ENCODE data around the gene EGF. TPM values are rescaled to one million over a fixed set of nuclear protein-coding genes. Genes with fewer than 3 reads are reported as not detected.

The EGF gene
- total RNA-seq, 1 donor from 2014 or later: 25.5 TPM

GRCh38 chr4:109915385-109916026 lies 2.8 kb downstream of the EGF start:
- Mint-ChIP-seq H3K4me1 (ENCODE audit: unreplicated experiment) (peaks cover 20% of the 10 kb centered on the region), H3K4me3 (peak overlapping the region; percentile 83), H3K9me3 (peaks cover 5% of the 10 kb centered on the region), H3K27me3 (no peaks in the 10 kb centered on the region), H3K27ac (peak overlapping the region; percentile 40), H3K36me3 (no peaks in the 10 kb centered on the region)
- TF ChIP-seq CTCF (conservative IDR thresholded peaks at IDR 0.05): no peak
- no peak for DNase-seq (ENCODE audit: extremely low spot score, unreplicated experiment)

- peaks cover 5% of the 10 kb centered on the region for H3K9me3 Mint-ChIP-seq
- H3K36me3 Mint-ChIP-seq: no peaks in the 10 kb centered on the region
- peak overlapping the region; percentile 83 for H3K4me3 Mint-ChIP-seq
- no peak for TF ChIP-seq CTCF (conservative IDR thresholded peaks at IDR 0.05)
- H3K27me3 Mint-ChIP-seq: no peaks in the 10 kb centered on the region
- H3K27ac Mint-ChIP-seq: peak overlapping the region; percentile 40
- no peak for DNase-seq (ENCODE audit: extremely low spot score, unreplicated experiment)
- H3K4me1 Mint-ChIP-seq (ENCODE audit: unreplicated experiment): peaks cover 24% of the 10 kb centered on the region
These were observed 3.3 kb downstream of the EGF start for GRCh38 chr4:109916027-109916409.

DNA sequence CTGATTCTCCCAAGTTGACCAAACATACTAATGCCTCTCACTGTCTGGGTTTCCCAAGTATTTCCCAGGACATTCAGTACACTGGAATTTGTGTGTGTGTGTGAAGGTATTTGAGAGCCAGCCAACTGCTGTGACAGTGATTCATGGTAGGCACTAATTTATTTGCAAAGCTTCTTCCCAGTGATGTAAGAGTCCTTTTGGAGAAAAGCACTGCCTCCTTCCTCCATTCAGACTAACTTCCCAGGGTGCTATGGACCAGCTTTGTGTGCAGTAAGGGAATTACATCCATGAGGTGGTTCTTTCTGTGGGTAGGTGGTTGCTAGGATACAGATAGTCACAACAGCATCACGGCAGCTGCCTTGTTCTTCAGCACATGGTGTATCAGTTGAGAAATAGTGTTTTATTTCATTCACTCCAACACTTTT lies 8.7 kb downstream of the EGF start:
- Mint-ChIP-seq H3K4me3 (peak overlapping the region; percentile 12), H3K4me1 (ENCODE audit: unreplicated experiment) (peaks cover 11% of the 10 kb centered on the region), H3K9me3 (no peaks in the 10 kb centered on the region), H3K27me3 (no peaks in the 10 kb centered on the region), H3K27ac (peak overlapping the region; percentile 79), H3K36me3 (peaks cover 4% of the 10 kb centered on the region)
- no peak for DNase-seq (ENCODE audit: extremely low spot score, unreplicated experiment)
- no peak for TF ChIP-seq CTCF (conservative IDR thresholded peaks at IDR 0.05)

DNA sequence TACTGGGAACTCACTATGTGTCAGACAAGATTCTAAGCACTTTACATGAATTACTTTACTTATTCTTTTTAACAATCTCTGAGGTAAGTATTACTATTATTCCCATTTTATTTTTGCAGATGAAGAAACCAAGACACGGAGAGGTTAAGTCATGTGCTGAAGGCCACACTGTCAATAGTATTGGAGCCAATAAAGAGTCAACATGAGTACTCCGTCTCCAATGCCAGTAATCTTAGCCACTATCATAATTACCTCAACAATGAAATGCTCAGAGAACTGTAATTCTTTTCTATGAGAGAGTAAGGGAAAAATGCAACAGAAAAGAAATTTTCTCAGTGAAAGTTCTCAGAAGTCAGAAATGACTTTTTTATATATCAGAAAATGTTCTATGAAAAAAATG lies 12.7 kb downstream of the EGF start:
- no peak overlapping the region for H3K4me3 Mint-ChIP-seq
- H3K4me1 Mint-ChIP-seq (ENCODE audit: unreplicated experiment): peaks cover 14% of the 10 kb centered on the region
- TF ChIP-seq CTCF (conservative IDR thresholded peaks at IDR 0.05): no peak
- DNase-seq (ENCODE audit: extremely low spot score, unreplicated experiment): no peak
- peaks cover 4% of the 10 kb centered on the region for H3K36me3 Mint-ChIP-seq
- no peaks in the 10 kb centered on the region for H3K27me3 Mint-ChIP-seq
- no peaks in the 10 kb centered on the region for H3K9me3 Mint-ChIP-seq
- no peak overlapping the region for H3K27ac Mint-ChIP-seq

GRCh38 chr4:109928327-109929045 lies 15.8 kb downstream of the EGF start:
- Mint-ChIP-seq H3K4me3 (peak overlapping the region; percentile 49), H3K4me1 (ENCODE audit: unreplicated experiment) (peaks cover 4% of the 10 kb centered on the region), H3K27me3 (no peaks in the 10 kb centered on the region), H3K9me3 (no peaks in the 10 kb centered on the region), H3K36me3 (no peaks in the 10 kb centered on the region), H3K27ac (peak overlapping the region; percentile 77)
- TF ChIP-seq CTCF (conservative IDR thresholded peaks at IDR 0.05): no peak
- no peak for DNase-seq (ENCODE audit: extremely low spot score, unreplicated experiment)

Data from type B pancreatic cell (in vitro differentiated cells).